Stimulated activated CD8-positive, alpha-beta memory T cell treated with anti-CD3 and anti-CD28 coated beads, Interleukin-15, amount 100 ng/mL, for 24 hours (primary cell): ENCODE data around the gene TFF3.

Experiments used
- DNase-seq: peaks from one replicate; pipeline ENCODE4 v3.0.0-alpha.2; 2020; ENCODE audit warnings: low read depth

The TFF3 gene

DNA sequence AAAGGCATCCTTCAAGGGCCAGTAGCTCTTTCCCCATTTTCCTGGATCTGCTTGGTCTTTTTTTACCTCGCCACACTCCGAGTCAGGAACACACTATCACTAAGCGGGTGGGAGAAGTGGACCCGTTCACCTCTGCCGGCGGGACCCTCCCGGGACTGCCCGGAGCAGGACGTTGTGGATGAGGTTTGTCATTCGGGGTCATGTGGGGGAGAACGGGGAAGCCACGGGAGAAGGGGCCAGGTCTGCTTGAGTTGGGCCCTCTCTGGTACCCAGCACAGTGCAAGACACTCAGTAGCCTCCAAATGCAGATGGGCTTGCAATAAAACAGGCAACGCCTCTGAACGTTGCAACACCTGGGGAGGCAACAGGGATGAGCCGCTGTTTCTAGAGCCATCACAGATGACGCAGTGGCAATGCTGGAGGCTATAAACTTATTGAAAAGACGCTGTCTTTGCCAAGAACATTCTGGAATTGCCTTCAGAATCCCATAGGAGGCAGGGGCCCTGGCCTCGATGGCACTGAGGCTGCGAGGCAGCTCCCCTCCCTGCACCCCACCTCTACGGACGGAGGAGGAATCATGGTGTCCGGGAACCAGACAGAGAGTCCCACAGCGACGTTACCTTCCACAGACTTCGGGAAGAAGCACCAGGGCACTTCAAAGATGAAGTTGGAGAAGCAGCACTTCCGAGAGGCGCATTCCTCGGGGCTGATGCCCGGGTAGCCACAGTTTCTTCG, 31.8 kb upstream of the TFF3 start:
- DNase-seq = no peak

GRCh38 chr21:42346441-42346840, 31.2 kb upstream of the TFF3 start:
- DNase-seq = no peak

GRCh38 chr21:42344631-42345030, 29.4 kb upstream of the TFF3 start:
- DNase-seq = no peak

GRCh38 chr21:42343963-42344510, 28.8 kb upstream of the TFF3 start:
- no peak for DNase-seq

- DNase-seq = no peak
These were observed 28.3 kb upstream of the TFF3 start for GRCh38 chr21:42343556-42343955.

DNA sequence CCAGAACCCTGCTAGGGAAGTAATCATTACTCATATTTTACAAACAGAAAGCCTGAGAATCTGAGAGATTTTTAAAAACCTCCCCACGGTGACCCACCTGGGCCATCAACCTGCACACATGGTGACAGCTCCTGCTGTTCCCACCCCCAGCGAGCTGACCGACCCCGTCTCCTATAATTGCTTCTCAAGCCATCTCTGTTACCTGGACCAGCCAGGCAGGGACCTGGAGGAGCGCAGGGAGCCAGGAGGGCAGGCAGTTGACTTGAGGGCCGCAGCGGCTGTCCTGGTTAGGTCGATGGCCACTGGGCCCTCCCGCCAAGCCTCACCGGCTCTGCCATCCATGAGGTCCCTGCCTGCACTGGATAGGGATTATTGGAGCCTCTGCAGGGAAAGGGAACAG, 27.9 kb upstream of the TFF3 start:
- DNase-seq = no peak

DNA sequence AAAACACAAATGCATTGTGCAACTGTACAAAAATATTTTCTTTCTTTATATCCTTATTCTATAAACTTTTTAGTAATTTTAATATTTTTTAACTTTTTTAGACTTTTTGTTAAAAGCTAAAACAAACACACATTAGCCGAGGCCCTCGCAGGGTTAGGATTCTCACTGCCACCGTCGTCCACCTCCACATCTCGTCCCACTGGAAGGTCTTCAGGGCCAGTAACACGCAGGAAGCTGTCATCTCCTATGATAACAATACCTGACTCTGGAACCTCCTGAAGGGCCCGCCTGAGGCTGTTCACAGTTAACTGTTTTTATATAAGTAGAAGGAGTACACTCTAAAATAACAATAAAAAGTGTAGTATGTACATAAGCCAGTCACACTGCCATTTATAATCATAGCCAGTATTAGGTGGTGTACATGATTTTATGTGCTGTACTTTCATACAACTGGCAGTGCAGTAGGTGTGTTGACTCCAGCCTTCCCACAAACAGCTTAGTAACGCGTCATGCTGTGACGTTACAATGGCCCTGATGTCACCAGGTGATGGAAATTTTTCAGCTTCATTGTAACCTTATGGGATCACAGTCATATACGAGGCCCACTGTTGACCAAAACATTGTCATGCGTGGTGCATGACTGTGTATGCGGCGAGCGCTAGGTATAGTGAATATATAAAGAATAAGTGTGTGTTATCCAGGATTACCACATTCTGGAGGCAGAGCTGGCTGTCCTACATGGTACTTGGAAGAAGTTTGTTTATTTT, 26.8 kb upstream of the TFF3 start:
- no peak for DNase-seq

DNA sequence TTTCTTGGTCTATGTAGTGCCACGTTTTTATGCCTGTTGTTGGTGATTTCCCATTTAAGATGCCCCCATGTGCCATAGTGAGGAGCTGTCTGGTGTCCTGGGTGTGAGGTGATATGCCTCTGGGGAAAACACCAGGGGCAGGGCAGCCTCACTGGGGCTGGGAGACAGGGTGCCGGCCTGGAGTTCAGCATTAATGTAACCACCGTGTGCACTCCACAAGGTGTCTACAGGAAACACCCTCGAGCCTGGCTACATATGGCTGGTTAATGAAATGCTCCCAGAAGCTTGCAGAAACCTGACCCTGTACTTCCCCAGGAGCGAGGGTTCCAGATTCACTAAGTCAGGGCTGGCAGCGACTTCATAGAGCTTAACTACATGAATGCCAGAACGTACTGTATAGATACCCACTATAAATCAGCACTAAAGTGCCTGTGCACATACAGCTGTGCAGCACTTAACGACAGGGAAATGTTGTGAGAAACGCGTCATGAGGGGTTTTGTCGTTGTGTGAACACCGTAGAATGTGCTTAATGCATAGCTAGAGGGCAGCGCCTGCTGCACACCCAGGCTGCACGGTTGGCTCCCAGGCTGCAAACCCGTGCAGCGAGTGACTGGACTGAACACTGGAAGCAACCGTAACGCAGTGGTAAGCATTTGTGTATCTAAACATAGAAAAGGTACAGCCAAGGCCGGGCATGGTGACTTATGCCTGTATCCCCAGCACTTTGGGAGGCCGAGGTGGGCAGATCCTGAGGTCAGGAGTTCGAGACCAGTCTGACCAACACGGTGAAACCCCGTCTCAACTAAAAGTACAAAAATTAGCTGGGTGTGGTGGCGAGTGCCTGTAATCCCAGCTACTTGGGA, 25.2 kb upstream of the TFF3 start:
- no peak for DNase-seq

GRCh38 chr21:42338729-42339715, 23.8 kb upstream of the TFF3 start:
- no peak for DNase-seq

DNA sequence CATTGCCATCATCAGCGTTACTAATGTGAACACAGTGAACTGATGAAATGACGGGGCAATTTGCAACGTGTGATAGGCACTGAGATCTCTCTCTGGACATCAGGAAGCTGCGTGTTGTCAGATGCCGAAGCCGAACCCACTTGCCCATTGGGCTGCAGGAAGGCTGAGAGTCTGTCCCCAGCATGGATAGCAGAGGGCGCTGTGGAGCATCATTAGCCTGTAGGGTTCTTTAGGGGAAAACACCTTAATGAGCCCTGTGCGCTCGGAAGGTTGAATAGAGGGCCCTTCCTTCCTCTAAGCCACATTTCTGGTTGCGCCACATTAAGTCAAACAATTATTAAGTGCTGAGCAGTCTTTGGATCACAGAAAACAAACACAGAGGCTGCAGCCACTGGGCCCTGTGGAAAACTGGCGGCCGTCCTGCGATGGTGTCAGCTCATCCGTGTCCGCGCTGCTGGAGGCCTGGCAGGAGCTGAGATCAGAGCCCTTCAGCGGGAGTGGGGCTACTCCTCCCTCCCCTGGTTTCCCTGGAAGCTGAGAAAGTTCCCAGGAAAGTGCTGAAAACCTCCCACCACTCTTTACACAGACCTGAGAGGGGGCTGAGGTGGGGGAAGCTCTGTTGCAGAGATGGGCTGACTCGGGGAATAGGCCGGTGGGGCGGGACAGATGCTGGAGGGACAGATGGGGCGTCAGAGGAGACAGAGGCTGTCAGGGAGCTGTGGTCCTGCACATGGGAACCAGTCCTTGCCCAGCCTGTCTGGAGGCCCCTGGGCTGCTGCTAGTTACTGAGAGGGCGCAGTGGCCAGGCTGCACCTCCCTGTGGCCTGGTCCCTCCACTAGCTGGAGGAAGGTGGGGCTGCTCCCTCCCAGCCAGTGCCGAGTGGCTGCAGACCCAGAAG, 22.9 kb upstream of the TFF3 start:
- peak; percentile 50 for DNase-seq

DNA sequence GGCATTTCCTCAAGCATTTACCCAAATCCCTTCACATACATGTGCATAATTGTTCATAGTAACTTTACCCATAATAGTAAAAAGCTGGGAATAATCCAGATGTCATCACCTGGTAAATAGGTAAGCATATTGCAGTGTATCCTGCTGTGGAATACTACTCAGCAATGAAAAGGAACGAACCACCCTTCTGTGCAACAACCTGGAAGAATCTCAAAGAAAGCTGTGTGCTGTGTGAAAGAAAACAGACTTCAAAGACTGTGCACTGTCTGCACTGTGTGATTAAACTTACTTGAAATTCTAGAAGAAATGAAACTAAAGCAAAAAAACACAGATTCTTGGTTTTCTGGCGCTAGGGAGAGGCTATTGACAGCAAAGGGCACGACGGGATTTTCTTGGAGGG, 22.1 kb upstream of the TFF3 start:
- DNase-seq = no peak

- no peak for DNase-seq
These were observed 20.8 kb upstream of the TFF3 start for GRCh38 chr21:42336054-42336453.

DNA sequence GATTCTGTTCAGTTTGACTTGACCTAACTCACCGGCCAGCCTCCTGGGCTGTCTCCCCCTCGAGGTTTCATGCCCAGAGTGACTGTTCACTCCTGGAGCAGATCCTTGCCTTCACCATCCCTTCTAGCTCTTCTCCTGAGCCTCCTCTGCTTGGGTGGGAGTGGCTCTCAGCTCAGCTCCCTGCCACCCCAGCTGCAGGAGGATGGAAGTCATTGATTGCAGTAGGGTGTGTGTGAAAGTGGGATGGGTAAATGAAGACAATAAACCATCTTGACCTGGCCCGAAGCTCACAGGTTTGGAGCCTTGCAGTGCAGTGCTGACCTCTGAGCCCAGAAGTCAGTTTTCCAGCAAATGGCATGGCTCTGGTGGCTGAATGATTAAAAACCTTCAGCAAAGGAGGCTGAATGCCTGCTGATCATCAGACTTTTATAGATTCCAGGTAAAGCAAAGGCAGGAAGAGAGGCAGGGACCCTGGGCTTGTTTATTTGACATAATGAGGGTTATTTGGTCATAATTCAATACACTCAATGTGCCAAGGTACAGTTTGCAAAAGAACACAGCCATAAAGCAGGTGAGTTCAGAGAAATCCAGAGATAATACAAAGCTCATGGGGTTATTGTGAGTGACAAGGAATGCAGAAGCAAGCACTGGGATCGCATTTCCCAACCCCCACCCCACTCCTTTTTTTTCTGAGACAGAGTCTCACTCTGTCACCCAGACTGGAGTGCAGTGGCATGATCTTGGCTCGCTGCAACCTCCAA, 17.5 kb upstream of the TFF3 start:
- no peak for DNase-seq

DNA sequence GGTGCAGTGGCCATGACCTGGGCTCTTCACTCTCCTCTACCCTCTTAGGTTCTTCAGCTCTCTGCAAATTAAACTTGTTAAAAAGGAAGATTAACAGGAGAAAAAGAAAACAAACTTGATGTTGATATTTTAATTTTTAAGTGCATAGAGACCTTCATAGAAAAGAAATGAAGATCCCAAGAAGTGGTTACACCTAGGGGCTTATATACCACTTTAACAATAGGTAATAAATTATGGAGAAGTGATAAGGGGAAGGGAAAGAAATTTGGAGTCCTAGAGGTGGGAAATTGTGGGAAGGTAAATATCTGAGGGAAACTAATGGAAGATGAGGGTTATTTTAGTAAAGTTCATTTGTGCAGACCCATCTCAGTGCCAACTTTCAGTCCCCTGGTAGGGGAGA, 16.5 kb upstream of the TFF3 start:
- DNase-seq = no peak

GRCh38 chr21:42330380-42331371, 15.5 kb upstream of the TFF3 start:
- DNase-seq = no peak

DNA sequence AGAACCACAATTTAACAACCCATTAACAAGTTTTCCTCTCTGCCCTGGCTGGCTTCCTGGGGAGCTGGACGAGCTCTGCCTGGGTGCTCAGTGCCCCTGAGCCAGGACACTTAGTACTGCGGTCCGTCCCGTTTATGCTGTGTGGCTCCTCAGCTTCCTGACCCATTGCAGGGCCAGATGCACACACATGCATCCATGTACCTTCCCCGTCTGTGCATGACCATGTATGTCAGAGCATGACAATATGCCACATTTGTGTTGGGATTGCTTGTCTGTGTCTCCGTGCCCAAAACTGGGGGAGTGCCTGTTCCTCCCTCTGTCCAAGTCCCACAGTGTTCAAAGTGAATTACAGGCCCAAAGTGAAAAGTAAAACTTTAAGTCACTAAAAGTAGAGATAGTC, 9.7 kb upstream of the TFF3 start:
- no peak for DNase-seq

GRCh38 chr21:42321845-42322244, 6.6 kb upstream of the TFF3 start:
- DNase-seq = no peak

DNA sequence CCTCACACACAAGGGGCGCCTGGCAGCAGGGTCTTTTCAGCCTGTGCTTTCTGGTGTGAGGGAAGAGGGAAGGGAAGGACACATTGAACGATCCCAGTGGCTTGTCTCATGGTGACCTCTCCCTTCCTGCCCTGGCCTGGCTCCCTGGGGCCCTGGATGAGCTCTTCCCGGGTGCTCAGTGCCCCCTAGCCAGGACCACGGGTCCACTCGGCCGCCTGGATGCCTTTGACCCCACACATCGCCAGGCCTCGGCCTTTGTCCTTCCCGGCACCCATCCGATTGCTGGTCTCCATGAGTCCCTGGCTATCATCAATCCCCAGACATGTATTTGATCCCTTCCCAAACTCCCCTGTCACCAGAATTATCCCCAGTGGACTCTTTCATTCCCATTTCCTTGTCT, 6.0 kb upstream of the TFF3 start:
- DNase-seq = no peak
